Measurements from ENCODE around the gene TIMM23B.
"Not testable (repeated sequence)": the region's sequence is repeated elsewhere in the genome, so short reads cannot be mapped to it uniquely, and the experiment has no call there.

Gene TIMM23B

DNA sequence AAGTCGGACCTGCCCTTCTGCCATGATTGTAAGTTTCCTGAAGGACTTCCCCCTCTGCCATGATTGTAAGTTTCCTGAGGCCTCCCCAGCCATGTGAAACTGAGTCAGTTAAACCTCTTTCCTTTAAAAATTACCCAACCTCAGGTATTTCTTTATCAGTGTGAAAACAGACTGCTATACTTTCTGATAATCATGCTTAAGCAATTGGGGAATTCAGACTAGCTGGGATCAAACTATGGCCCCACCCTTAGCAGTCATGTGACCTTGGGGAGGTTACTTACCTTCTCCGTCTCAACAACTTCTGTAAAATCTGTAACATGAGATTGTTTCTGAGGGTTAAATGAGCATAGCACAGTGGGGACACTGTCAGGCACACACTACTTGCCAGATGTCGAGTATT is 45.4 kb downstream of the TIMM23B start:
- not testable (repeated sequence) for DNase-seq

DNA sequence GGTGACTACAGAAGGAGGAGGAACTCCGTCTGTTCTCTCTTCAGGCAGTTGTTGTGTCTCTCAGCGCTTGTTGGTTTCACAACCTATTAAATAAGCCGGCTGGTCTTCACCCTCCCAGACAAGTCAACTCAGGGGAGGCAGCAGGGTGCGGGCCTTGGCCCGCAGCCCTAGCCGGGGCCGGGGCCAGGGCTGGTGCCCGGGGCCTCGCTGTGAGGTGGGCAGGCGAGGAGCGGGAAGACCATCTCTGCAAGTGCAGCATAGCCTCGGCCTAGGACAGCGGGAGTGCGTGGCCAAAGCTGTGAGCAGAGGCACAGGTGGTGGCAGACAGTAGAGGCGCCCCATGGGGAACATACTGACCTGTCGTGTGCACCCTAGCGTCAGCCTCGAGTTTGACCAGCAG is 46.5 kb downstream of the TIMM23B start, which contains the start of gene AGAP6:
Gene AGAP6, plus strand, starts transcription at position 31 of the 400 bp plus-strand sequence. Its CDS starts 310 bp downstream, at position 341.
- DNase-seq: not testable (repeated sequence)

DNA sequence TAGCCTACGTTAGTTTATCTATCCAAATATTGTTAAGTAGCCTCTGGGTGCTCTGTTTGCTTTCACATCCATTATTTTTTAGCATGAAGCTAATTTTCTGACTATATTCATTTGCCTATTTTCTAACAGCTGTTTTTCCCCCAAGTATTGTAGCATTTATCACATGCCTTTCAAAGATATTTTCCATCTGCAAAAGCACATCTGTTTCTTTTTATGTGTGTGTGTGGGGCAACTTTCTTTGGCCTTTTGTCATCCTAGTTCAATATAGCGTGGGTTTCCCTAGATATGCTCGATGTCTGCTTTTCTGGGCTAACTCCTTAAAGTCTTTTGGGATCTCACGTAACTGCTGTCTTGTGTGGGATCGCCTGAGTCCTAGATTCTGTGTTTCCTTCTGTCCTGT is 53.5 kb downstream of the TIMM23B start:
- DNase-seq: not testable (repeated sequence)

DNA sequence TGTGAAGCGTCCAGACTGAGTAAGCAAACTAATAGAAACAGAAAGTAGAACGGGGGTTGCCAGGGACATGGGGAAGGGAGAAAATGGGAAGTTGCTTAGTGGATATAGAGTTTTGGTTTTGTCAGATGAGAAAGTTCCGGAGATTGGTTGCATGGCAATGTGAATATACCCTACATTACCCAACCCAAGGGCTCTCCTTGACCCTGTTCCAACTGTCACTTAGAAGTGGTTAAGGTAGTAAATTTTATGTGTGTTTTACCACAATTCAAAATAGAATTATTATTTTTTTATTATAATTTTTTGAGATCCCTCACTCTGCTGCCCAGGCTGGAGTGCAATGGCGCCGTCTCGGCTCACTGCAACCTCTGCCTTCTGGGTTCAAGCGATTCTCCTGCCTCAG is 72.2 kb downstream of the TIMM23B start:
- DNase-seq: not testable (repeated sequence)

DNA sequence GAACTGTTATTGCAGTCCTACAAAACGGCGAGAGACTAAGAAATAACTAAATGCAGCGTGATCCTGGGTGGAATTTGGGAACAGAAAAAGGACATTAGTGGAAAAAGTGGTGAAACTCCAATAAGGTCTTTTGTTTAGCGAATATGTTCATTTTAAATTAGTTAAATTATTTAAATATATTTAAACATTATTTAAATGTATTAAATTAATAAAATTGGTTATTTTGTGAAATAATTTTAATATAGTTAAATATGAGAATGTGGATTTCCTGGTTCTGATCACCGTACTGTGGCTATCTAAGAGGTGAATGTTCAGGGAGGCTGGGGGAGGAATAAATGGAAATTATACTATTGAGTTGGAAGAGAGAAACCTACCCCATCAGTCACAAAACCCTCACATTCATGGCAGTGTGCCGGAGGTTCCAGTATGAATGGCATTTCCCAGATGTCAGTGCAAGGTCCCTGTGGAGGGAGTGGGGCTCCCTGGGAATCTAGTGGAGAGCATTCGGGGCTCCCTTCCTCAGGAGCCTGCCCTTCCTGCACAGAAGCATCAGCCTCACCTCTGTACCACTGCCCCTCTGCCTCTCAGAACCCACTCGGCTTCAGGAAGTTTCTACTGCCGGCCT is 73.9 kb downstream of the TIMM23B start:
- not testable (repeated sequence) for DNase-seq

DNA sequence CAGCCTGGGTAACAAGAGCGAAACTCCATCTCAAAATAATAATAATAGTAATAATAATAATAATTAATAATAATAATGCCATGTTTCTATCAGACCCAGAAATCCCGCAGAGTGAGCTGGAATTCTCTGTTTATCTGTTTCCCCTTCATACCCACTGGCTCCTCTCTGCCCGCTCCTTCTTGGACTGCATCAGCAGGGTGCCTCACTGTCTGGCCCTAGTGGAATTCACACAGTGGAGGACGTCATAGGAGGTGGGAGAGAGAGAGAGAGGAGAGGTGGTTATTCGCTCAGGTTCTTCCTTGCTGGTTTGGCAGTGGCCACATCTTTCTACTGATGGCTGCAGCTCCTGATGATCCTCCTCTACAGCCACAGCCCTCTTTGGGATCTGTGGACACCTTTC is 75.1 kb downstream of the TIMM23B start:
- not testable (repeated sequence) for DNase-seq

GRCh38 chr10:50017646-50018045 is 75.8 kb downstream of the TIMM23B start:
- DNase-seq: not testable (repeated sequence)

- not testable (repeated sequence) for DNase-seq
These were observed 77.4 kb downstream of the TIMM23B start for GRCh38 chr10:50019279-50019678.

- not testable (repeated sequence) for DNase-seq
These were observed 78.7 kb downstream of the TIMM23B start for GRCh38 chr10:50020451-50021024.

DNA sequence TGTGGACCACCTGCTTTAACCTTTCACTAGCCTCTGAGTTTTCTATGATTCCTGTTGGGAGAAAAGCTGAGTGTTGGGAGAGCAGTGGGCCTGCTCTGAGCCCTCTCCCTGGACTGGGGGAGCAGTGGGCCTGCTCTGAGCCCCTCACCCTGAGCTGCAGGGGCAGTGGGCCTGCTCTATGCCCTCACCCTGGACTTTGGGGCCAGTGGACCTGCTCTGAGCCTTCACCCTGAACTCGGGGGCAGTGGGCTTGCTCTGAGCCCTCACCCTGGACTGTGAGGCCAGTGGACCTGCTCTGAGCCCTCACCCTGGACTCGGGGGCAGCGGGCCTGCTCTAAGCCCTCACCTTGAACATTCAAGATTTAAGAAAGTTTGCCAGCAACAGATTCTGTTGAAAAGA is 79.8 kb downstream of the TIMM23B start:
- DNase-seq: no peak
